CD8-positive, alpha-beta memory T cell (primary cell): ENCODE data around the gene OLFML3. TPM values are rescaled to one million over a fixed set of nuclear protein-coding genes. Genes with fewer than 3 reads are reported as not detected.

Experiments used
- CTCF ChIA-PET: fragments of 350-600 bp; sonication (Branson Sonifier 250); formaldehyde crosslinking; loops from one replicate; lab custom pipeline; 2021; ENCODE audit warnings: antibody characterized with exemption; lab: Charles Lee
- POLR2A ChIA-PET: fragments of 350-600 bp; sonication (Branson Sonifier 250); formaldehyde crosslinking; loops from one replicate; lab custom pipeline; 2021; ENCODE audit warnings: antibody characterized with exemption; lab: Charles Lee
- DNase-seq, 5 donors: peaks; one replicate each; pipeline versions ENCODE4 v3.0.0 to v3.0.0-alpha.2; 2020 to 2022; ENCODE audit warnings: mixed read lengths in 1 of 5
- H3K27ac ChIP-seq: one replicate; pipeline ENCODE4 v1.7.0; 2013; ENCODE audit warnings: low read depth, mild to moderate bottlenecking, low read length, moderate library complexity
- H3K27me3 ChIP-seq: 2 replicates; pipeline ENCODE4 v1.7.0; 2013; ENCODE audit warnings: low read length, mild to moderate bottlenecking; ENCODE audit not compliant: insufficient read depth, poor library complexity, severe bottlenecking
- H3K36me3 ChIP-seq: 2 replicates; pipeline ENCODE4 v1.7.0; 2013; ENCODE audit warnings: mild to moderate bottlenecking, low read length, moderate library complexity; ENCODE audit not compliant: insufficient read depth
- H3K4me1 ChIP-seq: 2 replicates; pipeline ENCODE4 v1.7.0; 2013; ENCODE audit warnings: mild to moderate bottlenecking, low read length, moderate library complexity; ENCODE audit not compliant: insufficient read depth
- H3K4me3 ChIP-seq: 2 replicates; pipeline ENCODE4 v1.7.0; 2013; ENCODE audit warnings: mild to moderate bottlenecking, low read length
- H3K9me3 ChIP-seq: 2 replicates; pipeline ENCODE4 v1.7.0; 2013; ENCODE audit warnings: mild to moderate bottlenecking, low read length
- H3K27ac Mint-ChIP-seq, 8 donors: one replicate each; pipeline ENCODE4 v1.8.0; 2020 to 2021; ENCODE audit warnings: mixed read lengths in 8 of 8, mild to moderate bottlenecking in 6 of 8, inconsistent platforms in 3 of 8, moderate library complexity in 3 of 8
- H3K27me3 Mint-ChIP-seq, 2 donors: one replicate each; pipeline ENCODE4 v1.8.0; 2020 to 2021; ENCODE audit warnings: mixed read lengths in 2 of 2, mild to moderate bottlenecking in 1 of 2, moderate library complexity in 1 of 2
- H3K36me3 Mint-ChIP-seq, 3 donors: one replicate each; pipeline ENCODE4 v1.8.0; 2020 to 2021; ENCODE audit warnings: mixed read lengths in 3 of 3, inconsistent platforms in 1 of 3, mild to moderate bottlenecking in 1 of 3
- H3K4me1 Mint-ChIP-seq, 3 donors: one replicate each; pipeline ENCODE4 v1.8.0; 2020 to 2021; ENCODE audit warnings: mixed read lengths in 3 of 3, inconsistent platforms in 1 of 3, mild to moderate bottlenecking in 1 of 3
- H3K4me3 Mint-ChIP-seq, 7 donors: one replicate each; pipeline ENCODE4 v1.8.0; 2020 to 2021; ENCODE audit warnings: mixed read lengths in 7 of 7, mild to moderate bottlenecking in 6 of 7, moderate library complexity in 4 of 7, inconsistent platforms in 2 of 7
- H3K9me3 Mint-ChIP-seq, 5 donors: one replicate each; pipeline ENCODE4 v1.8.0; 2020 to 2022; ENCODE audit warnings: mixed read lengths in 5 of 5, mild to moderate bottlenecking in 3 of 5, moderate library complexity in 2 of 5, inconsistent platforms in 1 of 5
- polyA plus RNA-seq: library from polyadenylated mRNA; unstranded; fragments of 300-500 nt; fragmentation: Illumina TruSeq; gene quantifications from one replicate; pipeline ENCODE4 v1.2.3, GENCODE V29; 2021
- total RNA-seq, 2 experiments: library from RNA; stranded (reverse); gene quantifications; one replicate each; pipeline ENCODE4 v1.2.3, GENCODE V29; 2021

The OLFML3 gene
- total and polyA plus RNA-seq, 3 experiments from 2014 or later: 0.18 to 0.24 TPM; not detected in 1

GRCh38 chr1:113983391-113983790, 4.1 kb downstream of the OLFML3 start:
- POLR2A ChIA-PET: no interaction called here
- no peak overlapping the region for H3K4me3 ChIP-seq
- H3K36me3 ChIP-seq: no peaks in the 10 kb centered on the region
- CTCF ChIA-PET: no interaction called here
- Mint-ChIP-seq H3K9me3 (no peaks in the 10 kb centered on the region), H3K27ac (peak overlapping the region in 2 of 8 donors; percentile 62 to 95), H3K4me1 (peaks cover 5 to 7% (median 6%) of the 10 kb centered on the region in 3 donors), H3K27me3 (peaks cover 0 to 5% of the 10 kb centered on the region in 2 donors), H3K4me3 (no peak overlapping the region), H3K36me3 (peaks cover 0 to 8% (median 5%) of the 10 kb centered on the region in 3 donors)
- no peaks in the 10 kb centered on the region for H3K27me3 ChIP-seq
- H3K9me3 ChIP-seq: no peaks in the 10 kb centered on the region
- no peaks in the 10 kb centered on the region for H3K4me1 ChIP-seq
- H3K27ac ChIP-seq: no peak overlapping the region
- no peak for DNase-seq

- DNase-seq: no peak
- H3K27me3 ChIP-seq: no peaks in the 10 kb centered on the region
- peaks cover 0 to 8% (median 5%) of the 10 kb centered on the region in 3 donors for H3K36me3 Mint-ChIP-seq
- no peaks in the 10 kb centered on the region for H3K36me3 ChIP-seq
- H3K27ac Mint-ChIP-seq: peak overlapping the region in 1 of 8 donors; percentile 62
- no peaks in the 10 kb centered on the region for H3K9me3 ChIP-seq
- no peak overlapping the region for H3K27ac ChIP-seq
- H3K4me1 Mint-ChIP-seq: peaks cover 1 to 3% (median 1%) of the 10 kb centered on the region in 3 donors
- H3K27me3 Mint-ChIP-seq: peaks cover 0 to 5% of the 10 kb centered on the region in 2 donors
- H3K9me3 Mint-ChIP-seq: no peaks in the 10 kb centered on the region
- ChIA-PET CTCF (no interaction called here), POLR2A (no interaction called here)
- no peak overlapping the region for H3K4me3 ChIP-seq
- no peak overlapping the region for H3K4me3 Mint-ChIP-seq
- H3K4me1 ChIP-seq: no peaks in the 10 kb centered on the region
Observed at GRCh38 chr1:113983826-113984225, 4.6 kb downstream of the OLFML3 start.

GRCh38 chr1:113984710-113985109, 5.4 kb downstream of the OLFML3 start:
- ChIA-PET POLR2A (no interaction called here), CTCF (no interaction called here)
- Mint-ChIP-seq H3K27ac (peak overlapping the region in 1 of 8 donors; percentile 24), H3K9me3 (no peaks in the 10 kb centered on the region), H3K4me3 (no peak overlapping the region), H3K4me1 (no peaks in the 10 kb centered on the region), H3K36me3 (peaks cover 0 to 8% (median 5%) of the 10 kb centered on the region in 3 donors), H3K27me3 (peaks cover 2 to 5% of the 10 kb centered on the region in 2 donors)
- DNase-seq: no peak
- Histone ChIP-seq H3K9me3 (no peaks in the 10 kb centered on the region), H3K27ac (no peak overlapping the region), H3K36me3 (no peaks in the 10 kb centered on the region), H3K27me3 (no peaks in the 10 kb centered on the region), H3K4me3 (no peak overlapping the region), H3K4me1 (no peaks in the 10 kb centered on the region)

- H3K4me1 ChIP-seq: no peaks in the 10 kb centered on the region
- H3K36me3 Mint-ChIP-seq: peaks cover 0 to 8% (median 2%) of the 10 kb centered on the region in 3 donors
- ChIA-PET CTCF (no interaction called here), POLR2A (no interaction called here)
- H3K4me3 Mint-ChIP-seq: no peak overlapping the region
- DNase-seq: no peak
- no peak overlapping the region for H3K27ac ChIP-seq
- no peaks in the 10 kb centered on the region for H3K4me1 Mint-ChIP-seq
- no peaks in the 10 kb centered on the region for H3K9me3 ChIP-seq
- no peak overlapping the region for H3K27ac Mint-ChIP-seq
- no peak overlapping the region for H3K4me3 ChIP-seq
- peaks cover 5 to 12% of the 10 kb centered on the region in 2 donors for H3K27me3 Mint-ChIP-seq
- H3K27me3 ChIP-seq: no peaks in the 10 kb centered on the region
- no peaks in the 10 kb centered on the region for H3K36me3 ChIP-seq
- H3K9me3 Mint-ChIP-seq: no peaks in the 10 kb centered on the region
Observed at GRCh38 chr1:113986802-113987201, 7.5 kb downstream of the OLFML3 start.

GRCh38 chr1:113987259-113987658, 8.0 kb downstream of the OLFML3 start:
- ChIA-PET POLR2A (no interaction called here), CTCF (no interaction called here)
- no peaks in the 10 kb centered on the region for H3K9me3 Mint-ChIP-seq
- H3K27ac Mint-ChIP-seq: no peak overlapping the region
- no peak overlapping the region for H3K4me3 Mint-ChIP-seq
- Histone ChIP-seq H3K9me3 (no peaks in the 10 kb centered on the region), H3K36me3 (no peaks in the 10 kb centered on the region), H3K4me3 (no peak overlapping the region), H3K27me3 (no peaks in the 10 kb centered on the region), H3K27ac (no peak overlapping the region), H3K4me1 (no peaks in the 10 kb centered on the region)
- no peaks in the 10 kb centered on the region for H3K4me1 Mint-ChIP-seq
- peaks cover 0 to 8% (median 2%) of the 10 kb centered on the region in 3 donors for H3K36me3 Mint-ChIP-seq
- peaks cover 5 to 12% of the 10 kb centered on the region in 2 donors for H3K27me3 Mint-ChIP-seq
- DNase-seq: no peak

- Mint-ChIP-seq H3K4me3 (no peak overlapping the region), H3K27me3 (peaks cover 3 to 19% of the 10 kb centered on the region in 2 donors), H3K27ac (no peak overlapping the region), H3K9me3 (peaks cover 14 to 22% (median 19%) of the 10 kb centered on the region in 5 donors), H3K36me3 (peaks cover 3 to 29% (median 7%) of the 10 kb centered on the region in 3 donors), H3K4me1 (no peaks in the 10 kb centered on the region)
- H3K36me3 ChIP-seq: no peaks in the 10 kb centered on the region
- H3K27me3 ChIP-seq: no peaks in the 10 kb centered on the region
- H3K27ac ChIP-seq: no peak overlapping the region
- no peaks in the 10 kb centered on the region for H3K4me1 ChIP-seq
- ChIA-PET POLR2A (no interaction called here), CTCF (interaction anchor here (0.6 kb wide), 1 partner anchor 278 kb away, joined by 3 read pairs; no protein-coding TSS in a partner anchor)
- no peak for DNase-seq
- H3K4me3 ChIP-seq: no peak overlapping the region
- peaks cover 6% of the 10 kb centered on the region for H3K9me3 ChIP-seq
Observed at GRCh38 chr1:113990530-113990929, 11.3 kb downstream of the OLFML3 start.

GRCh38 chr1:113990961-113991360, 11.7 kb downstream of the OLFML3 start:
- H3K4me3 Mint-ChIP-seq: no peak overlapping the region
- H3K27ac ChIP-seq: no peak overlapping the region
- peaks cover 15 to 24% (median 21%) of the 10 kb centered on the region in 5 donors for H3K9me3 Mint-ChIP-seq
- CTCF ChIA-PET: interaction anchor here (0.6 kb wide), 1 partner anchor 278 kb away, joined by 3 read pairs; no protein-coding TSS in a partner anchor
- DNase-seq: no peak
- no peaks in the 10 kb centered on the region for H3K27me3 ChIP-seq
- H3K4me1 ChIP-seq: no peaks in the 10 kb centered on the region
- H3K27ac Mint-ChIP-seq: no peak overlapping the region
- no peaks in the 10 kb centered on the region for H3K4me1 Mint-ChIP-seq
- H3K4me3 ChIP-seq: no peak overlapping the region
- peaks cover 3 to 31% (median 7%) of the 10 kb centered on the region in 3 donors for H3K36me3 Mint-ChIP-seq
- H3K27me3 Mint-ChIP-seq: peaks cover 3 to 19% of the 10 kb centered on the region in 2 donors
- POLR2A ChIA-PET: no interaction called here
- no peaks in the 10 kb centered on the region for H3K36me3 ChIP-seq
- peaks cover 6% of the 10 kb centered on the region for H3K9me3 ChIP-seq

- H3K36me3 ChIP-seq: no peaks in the 10 kb centered on the region
- Mint-ChIP-seq H3K9me3 (peaks cover 15 to 26% (median 24%) of the 10 kb centered on the region in 5 donors), H3K27ac (no peak overlapping the region), H3K4me3 (no peak overlapping the region), H3K36me3 (peaks cover 3 to 31% (median 7%) of the 10 kb centered on the region in 3 donors), H3K4me1 (no peaks in the 10 kb centered on the region), H3K27me3 (peaks cover 1 to 19% of the 10 kb centered on the region in 2 donors)
- CTCF ChIA-PET: no interaction called here
- H3K27me3 ChIP-seq: no peaks in the 10 kb centered on the region
- peaks cover 6% of the 10 kb centered on the region for H3K9me3 ChIP-seq
- DNase-seq: no peak
- H3K4me3 ChIP-seq: no peak overlapping the region
- no peaks in the 10 kb centered on the region for H3K4me1 ChIP-seq
- POLR2A ChIA-PET: no interaction called here
- H3K27ac ChIP-seq: no peak overlapping the region
Observed at GRCh38 chr1:113991467-113991997, 12.3 kb downstream of the OLFML3 start.
